Measurements from ENCODE around the gene CFAP20.
"Not testable (repeated sequence)": the region's sequence is repeated elsewhere in the genome, so short reads cannot be mapped to it uniquely, and the experiment has no call there.

The CFAP20 gene

GRCh38 chr16:58098207-58099096 is 30.7 kb downstream of the CFAP20 start:
- DNase-seq = no peak

DNA sequence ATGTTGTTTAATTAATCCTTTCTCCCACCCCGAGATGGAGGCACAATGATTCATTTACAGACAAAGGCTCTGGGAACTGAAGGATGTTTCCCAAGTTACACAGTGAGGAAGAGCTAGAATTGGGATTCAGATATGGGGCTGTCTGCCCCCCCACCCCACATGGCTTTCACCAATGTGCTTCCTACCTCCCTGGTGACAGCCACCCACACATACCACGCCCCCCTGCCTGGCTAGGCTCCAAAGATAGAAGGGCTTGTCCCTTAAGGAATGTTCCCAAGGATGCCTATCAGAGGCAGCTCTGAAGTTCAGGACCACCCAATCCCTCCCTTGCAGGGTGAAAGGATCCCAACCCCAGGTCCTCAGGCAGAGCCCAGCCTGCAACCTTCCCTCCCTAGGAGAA is 32.9 kb downstream of the CFAP20 start:
- no peak for DNase-seq

DNA sequence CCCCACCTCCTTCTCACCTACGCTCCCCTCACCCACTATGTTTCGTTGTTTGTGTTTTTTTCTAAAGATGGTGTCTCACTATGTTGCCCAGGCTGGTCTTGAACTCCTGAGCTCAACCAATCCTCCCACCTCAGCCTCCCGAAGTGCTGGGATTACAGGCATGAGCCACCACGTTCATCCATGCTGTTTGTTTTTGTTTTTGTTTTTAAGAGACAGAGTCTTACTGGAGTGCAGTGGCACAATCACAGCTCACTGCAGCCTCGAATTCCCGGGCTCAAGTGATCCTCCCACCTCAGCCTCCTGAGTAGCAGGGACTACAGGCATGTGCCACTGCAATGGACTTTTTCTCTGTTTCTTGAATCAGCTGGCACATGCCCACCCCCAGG is 33.6 kb downstream of the CFAP20 start:
- DNase-seq = not testable (repeated sequence)

- DNase-seq = peak in 1 of 58 donors; percentile 41
These were observed 34.2 kb downstream of the CFAP20 start for GRCh38 chr16:58094791-58095574.

DNA sequence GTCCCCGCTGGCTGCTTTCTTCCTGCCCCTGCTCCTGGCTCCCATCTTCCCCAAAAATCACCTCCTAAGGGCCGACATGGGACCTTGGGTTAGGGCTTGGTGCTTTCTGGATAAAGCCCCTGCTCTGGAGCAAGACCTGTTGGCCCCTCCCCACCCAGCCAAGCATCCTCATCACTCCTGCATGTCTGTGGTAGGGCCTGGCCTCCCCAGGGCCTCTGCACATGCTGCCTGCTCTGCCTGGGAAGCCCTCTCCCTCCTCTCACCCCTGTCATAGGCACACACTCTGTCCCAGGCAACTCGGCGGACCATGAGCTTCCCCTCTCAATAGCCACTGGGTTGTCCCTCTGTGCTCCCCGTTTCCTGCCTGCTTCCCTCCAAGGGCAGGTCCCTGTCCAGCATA is 35.2 kb downstream of the CFAP20 start:
- no peak for DNase-seq

- not testable (repeated sequence) for DNase-seq
These were observed 38.8 kb downstream of the CFAP20 start for GRCh38 chr16:58090396-58090795.

DNA sequence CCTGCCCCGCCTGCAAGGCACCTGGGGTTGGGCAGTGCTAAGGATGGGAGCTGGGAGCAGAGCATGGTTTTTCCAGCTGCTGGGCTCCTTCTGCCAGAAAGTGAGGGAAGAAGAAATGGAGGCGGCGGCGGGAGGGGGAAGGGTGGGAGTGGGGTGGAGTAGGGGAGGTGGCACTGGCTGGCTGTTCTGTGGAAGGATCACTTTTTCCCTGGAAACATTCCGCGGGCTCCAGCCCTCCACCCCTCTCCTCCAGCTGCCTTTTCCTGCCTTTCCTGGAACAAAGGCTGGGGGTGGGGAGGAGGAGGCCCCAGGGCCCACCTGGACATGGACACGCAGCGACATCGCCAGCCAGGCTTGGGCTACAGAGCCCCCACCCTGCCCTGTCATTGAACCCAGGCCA is 41.1 kb downstream of the CFAP20 start:
- DNase-seq = no peak

- no peak for DNase-seq
These were observed 41.8 kb downstream of the CFAP20 start for GRCh38 chr16:58087209-58087913.

DNA sequence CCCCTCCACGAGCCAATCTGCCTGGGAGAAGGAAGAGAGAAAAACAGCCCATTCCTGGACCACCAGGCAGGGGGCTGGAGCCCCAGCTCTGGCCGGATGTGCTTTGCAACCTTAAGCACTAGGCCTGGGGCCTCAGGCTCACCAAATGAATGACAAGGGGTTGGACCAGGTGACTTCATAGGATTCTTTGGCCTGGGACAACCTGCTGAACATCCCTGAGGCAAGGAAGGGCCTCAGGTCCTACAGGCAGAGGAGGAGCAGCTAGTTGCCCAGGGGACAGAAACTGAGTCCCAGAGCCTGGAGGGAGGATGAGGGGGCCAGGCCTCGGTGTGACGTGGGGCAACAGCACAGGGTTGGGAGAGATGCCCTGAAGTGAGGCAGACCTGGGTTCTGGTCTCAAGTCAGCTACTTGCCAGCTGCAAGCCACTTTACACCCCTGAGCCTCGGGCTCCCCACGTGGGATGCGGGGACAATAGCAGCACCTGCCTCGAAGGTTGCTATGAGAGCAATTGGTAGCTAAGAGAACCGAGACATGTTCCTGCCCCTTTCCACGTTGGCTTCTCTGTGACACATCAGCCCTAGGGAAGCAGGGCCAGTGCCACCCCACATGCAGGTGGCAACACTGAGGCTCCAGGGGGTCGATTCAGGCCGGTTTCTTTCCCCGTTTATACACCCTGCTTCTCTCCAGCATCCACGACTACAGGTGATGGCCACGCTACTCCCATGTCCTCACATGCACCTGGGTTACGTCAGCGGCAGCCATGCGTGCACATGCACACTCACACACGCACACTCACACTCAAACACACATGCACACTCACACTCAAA is 42.6 kb downstream of the CFAP20 start:
- no peak for DNase-seq

- no peak for DNase-seq
These were observed 43.5 kb downstream of the CFAP20 start for GRCh38 chr16:58085584-58086251.

GRCh38 chr16:58085171-58085570 is 44.0 kb downstream of the CFAP20 start:
- no peak for DNase-seq

GRCh38 chr16:58084635-58085034 is 44.5 kb downstream of the CFAP20 start:
- DNase-seq = no peak

DNA sequence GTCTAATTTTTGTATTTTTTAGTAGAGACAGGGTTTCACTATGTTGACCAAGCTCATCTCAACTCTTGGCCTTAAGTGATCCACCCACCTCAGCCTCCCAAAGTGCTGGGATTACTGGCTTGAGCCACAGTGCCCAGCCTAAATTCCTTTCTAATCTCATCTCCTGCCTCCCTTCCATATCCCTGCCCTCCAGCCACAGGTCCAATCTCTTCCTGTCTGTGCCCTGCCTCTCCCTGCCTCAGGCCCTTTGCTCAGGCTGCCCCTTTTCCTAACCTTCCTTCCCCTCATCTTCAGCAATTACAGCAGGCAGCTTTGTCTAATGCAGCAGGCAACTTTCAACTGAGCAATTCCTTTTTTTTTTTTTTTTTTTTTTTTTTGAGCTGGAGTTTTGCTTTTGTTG is 46.8 kb downstream of the CFAP20 start:
- no peak for DNase-seq

DNA sequence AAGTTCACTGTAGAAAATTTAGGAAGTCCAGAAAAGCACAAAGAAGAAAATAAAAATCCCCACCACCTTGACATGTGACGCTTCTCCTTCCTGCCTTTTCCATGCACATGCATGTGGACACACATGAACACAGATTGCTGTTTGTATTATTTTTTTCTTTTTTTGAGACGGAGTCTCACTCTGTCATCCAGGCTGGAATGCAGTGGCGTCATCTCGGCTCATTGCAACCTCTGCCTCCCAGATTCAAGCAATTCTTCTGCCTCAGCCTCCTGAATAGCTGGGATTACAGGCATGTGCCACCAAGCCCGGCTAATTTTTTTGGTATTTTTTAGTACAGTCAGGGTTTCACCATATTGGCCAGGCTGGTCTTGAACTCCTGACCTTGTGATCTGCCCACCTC is 48.5 kb downstream of the CFAP20 start:
- DNase-seq = not testable (repeated sequence)

DNA sequence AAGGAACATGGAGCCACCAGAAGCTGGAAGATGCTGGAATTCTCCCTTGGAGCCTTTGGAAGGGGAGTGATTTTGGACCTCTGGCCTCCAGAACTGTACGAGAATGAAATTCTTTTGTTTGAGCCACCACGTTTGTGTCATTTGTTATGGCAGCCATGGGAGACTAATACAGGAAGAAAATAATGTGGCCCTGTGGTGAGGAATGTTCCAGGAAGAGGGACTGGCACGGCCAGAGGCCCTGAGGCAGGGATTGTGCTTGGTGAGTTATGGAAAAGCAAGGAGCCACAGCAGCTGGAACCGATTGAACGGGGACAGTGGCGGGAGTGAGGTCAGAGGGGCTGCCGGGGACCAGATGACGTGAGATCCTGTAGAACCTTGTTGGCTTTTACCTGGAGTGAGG is 51.4 kb downstream of the CFAP20 start:
- DNase-seq = no peak

DNA sequence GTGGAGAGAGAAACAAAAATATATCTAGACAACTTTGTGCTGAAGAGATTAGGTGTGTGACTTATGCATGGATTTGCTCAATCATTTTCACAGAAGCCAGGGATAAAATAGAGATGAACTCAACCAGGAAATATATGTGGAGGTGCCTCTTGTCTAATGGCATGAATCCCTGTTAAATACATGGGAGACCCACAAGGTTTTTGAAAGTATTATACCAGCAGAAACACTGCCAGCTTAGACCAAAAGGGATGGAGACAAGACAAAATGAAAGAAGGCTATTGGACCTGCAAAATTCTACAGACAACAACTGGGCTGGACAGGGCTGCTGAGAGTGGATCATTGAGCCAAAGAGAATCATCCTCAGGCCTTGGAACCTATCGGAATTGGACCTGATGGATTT is 52.7 kb downstream of the CFAP20 start:
- no peak for DNase-seq

- no peak for DNase-seq
These were observed 54.5 kb downstream of the CFAP20 start for GRCh38 chr16:58074657-58075056.

GRCh38 chr16:58073086-58073485 is 56.1 kb downstream of the CFAP20 start:
- DNase-seq = not testable (repeated sequence)

DNA sequence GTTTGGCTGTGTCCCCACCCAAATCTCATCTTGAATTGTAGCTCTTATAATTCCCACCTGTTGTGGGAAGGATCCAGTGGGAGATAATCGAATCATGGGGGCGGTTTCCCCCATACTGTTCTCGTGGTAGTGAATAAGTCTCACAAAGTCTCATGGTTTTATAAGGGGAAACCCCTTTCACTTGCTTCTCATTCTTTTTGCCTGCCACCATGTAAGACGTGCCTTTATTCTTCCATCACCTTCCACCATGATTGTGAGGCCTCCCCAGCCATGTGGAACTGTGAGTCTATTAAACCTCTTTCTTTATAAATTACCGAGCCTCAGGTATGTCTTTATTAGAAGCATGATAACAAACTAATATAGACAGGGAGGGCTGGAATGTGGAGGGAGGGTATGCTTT is 57.0 kb downstream of the CFAP20 start:
- not testable (repeated sequence) for DNase-seq

DNA sequence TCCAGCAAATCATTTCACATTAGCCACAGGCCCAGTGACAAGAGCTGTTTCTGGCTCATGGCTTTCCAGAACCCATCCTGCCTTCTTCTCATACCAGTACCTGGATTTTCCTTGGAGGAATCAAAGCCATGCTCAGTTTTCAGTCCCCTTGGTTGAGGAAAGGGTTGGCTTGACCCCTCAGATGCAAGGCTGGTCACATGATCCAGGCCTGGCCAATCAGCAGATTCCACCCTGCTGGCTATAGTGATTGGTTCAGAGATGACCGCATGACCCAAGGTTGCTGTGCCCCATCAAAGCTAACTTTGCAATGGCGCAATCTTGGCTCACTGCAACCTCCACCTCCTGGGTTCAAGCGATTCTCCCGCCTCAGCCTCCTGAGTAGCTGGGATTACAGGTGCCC is 58.6 kb downstream of the CFAP20 start:
- DNase-seq = no peak

All from anterior cingulate cortex (tissue), 58 donors.